HEK293T (cell line): ENCODE data around the gene PPFIBP2.

Source experiments
- CTCF ChIA-PET: fragments of 350-600 bp; formaldehyde crosslinking; extraction: SDS; loops from one replicate; lab custom pipeline; 2021; ENCODE audit warnings: antibody characterized with exemption, inconsistent platforms; lab: Yijun Ruan, JAX
- POLR2A ChIA-PET: fragments of 350-600 bp; formaldehyde crosslinking; extraction: SDS; loops from one replicate; lab custom pipeline; 2020; ENCODE audit warnings: antibody characterized with exemption, inconsistent platforms; lab: Yijun Ruan, JAX
- DNase-seq: peaks from one replicate; pipeline ENCODE4 v3.0.0; 2012; ENCODE audit warnings: mixed read lengths; ENCODE audit errors: extremely low spot score
- ARNT ChIP-seq: fragments of 450-650 bp; IDR thresholded peaks from 2 replicates; pipeline ENCODE4 v1.6.1; 2017; ENCODE audit warnings: mild to moderate bottlenecking
- BHLHE40 ChIP-seq: fragments of 450-650 bp; IDR thresholded peaks from 2 replicates; pipeline ENCODE4 v1.6.1; 2016; ENCODE audit warnings: mild to moderate bottlenecking, moderate library complexity, borderline replicate concordance
- CTBP1 ChIP-seq: fragments of 450-650 bp; IDR thresholded peaks from 2 replicates; pipeline ENCODE4 v1.6.1; 2016; ENCODE audit warnings: borderline replicate concordance
- ELF4 ChIP-seq: fragments of 450-650 bp; IDR thresholded peaks from 2 replicates; pipeline ENCODE4 v1.6.1; 2017; ENCODE audit warnings: antibody characterized with exemption
- FOXA1 ChIP-seq: fragments of 450-650 bp; IDR thresholded peaks from 2 replicates; pipeline ENCODE4 v1.6.1; 2016; ENCODE audit warnings: mild to moderate bottlenecking
- FOXK2 ChIP-seq: fragments of 450-650 bp; IDR thresholded peaks from 2 replicates; pipeline ENCODE4 v1.6.1; 2016; ENCODE audit warnings: mild to moderate bottlenecking
- FOXM1 ChIP-seq: fragments of 450-650 bp; IDR thresholded peaks from 2 replicates; pipeline ENCODE4 v1.6.1; 2017; ENCODE audit warnings: mild to moderate bottlenecking, borderline replicate concordance
- HDGF ChIP-seq: fragments of 450-650 bp; IDR thresholded peaks from 2 replicates; pipeline ENCODE4 v1.6.1; 2017; ENCODE audit warnings: antibody characterized with exemption, borderline replicate concordance
- L3MBTL2 ChIP-seq: fragments of 450-650 bp; conservative IDR thresholded peaks from 2 replicates; pipeline ENCODE4 v1.6.1; 2016; ENCODE audit warnings: mild to moderate bottlenecking
- LEF1 ChIP-seq: fragments of 450-650 bp; IDR thresholded peaks from 2 replicates; pipeline ENCODE4 v1.6.1; 2017; ENCODE audit warnings: mild to moderate bottlenecking, borderline replicate concordance
- NFRKB ChIP-seq: fragments of 450-650 bp; IDR thresholded peaks from 2 replicates; pipeline ENCODE4 v1.6.1; 2016; ENCODE audit warnings: mild to moderate bottlenecking, moderate library complexity
- SP1 ChIP-seq: fragments of 450-650 bp; IDR thresholded peaks from 2 replicates; pipeline ENCODE4 v1.6.1; 2017
- SUZ12 ChIP-seq: fragments of 450-650 bp; IDR thresholded peaks from 2 replicates; pipeline ENCODE4 v1.6.1; 2016; ENCODE audit warnings: mild to moderate bottlenecking
- TARDBP ChIP-seq: fragments of 450-650 bp; IDR thresholded peaks from 2 replicates; pipeline ENCODE4 v1.6.1; 2016
- ZNF384 ChIP-seq: fragments of 450-650 bp; IDR thresholded peaks from 2 replicates; pipeline ENCODE4 v1.6.1; 2016
- TF ChIP-seq, protein P1 (sequence below): fragments of 450-650 bp; IDR thresholded peaks from 2 replicates; pipeline ENCODE4 v1.6.1; 2016

Gene PPFIBP2

DNA sequence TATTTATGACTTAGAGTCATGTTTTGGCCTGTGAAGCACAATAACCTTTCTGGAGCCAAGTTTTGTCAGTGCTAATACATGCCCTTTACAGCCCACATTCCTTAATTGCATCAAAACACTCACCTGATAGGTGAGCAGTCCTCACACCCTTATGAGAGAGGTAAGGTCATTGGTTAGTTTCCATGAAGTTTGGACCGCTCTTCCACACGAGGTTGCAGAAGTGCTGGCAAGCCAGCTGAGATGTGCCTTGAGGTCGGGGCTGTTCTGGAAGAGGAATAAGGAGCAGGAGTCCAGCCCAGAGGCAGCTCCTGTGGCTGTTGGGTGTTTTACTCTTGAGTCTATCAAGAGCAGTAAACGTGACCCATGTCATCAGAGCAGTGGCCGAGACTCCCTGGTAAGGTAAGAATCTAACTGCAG, 83.2 kb downstream of the PPFIBP2 start:
- ChIA-PET CTCF (interaction anchor here (0.7 kb wide), 1 partner anchor 729 kb away, joined by 4 read pairs; no protein-coding TSS in a partner anchor), POLR2A (no interaction called here)
- no peak for DNase-seq
- TF ChIP-seq ARNT, result no peak

DNA sequence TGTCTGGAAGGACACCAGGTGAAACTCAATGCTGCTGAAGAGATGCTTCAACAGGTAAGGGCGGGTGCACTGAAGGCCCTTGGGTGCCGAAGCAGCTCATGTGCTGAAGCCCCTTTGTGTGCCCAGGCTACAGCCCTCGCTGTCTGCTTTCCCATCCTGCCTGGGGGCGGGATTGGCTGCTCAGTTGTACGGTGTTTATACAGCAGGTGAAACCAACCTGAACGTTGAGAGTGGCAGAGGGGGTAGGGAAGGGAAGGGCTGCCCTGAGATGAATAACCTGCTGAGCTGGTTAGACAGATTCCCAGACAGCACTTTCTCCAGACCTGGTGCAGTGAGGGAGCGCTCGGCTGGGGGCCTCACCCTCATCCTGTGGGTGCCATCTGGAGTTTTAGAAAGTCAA, 83.8 kb downstream of the PPFIBP2 start:
- ChIA-PET POLR2A (no interaction called here), CTCF (no interaction called here)
- no peak for DNase-seq
- no peak for TF ChIP-seq ZNF384
- no peak for TF ChIP-seq ARNT
- TF ChIP-seq FOXA1, result no peak
- no peak for TF ChIP-seq L3MBTL2
- TF ChIP-seq SP1, result no peak
- no peak for TF ChIP-seq NFRKB
- TF ChIP-seq SUZ12, result no peak
- TF ChIP-seq TARDBP, result no peak
- TF ChIP-seq ELF4, result no peak
- TF ChIP-seq BHLHE40, result no peak
- TF ChIP-seq FOXM1, result no peak
- TF ChIP-seq FOXK2, result no peak
- TF ChIP-seq HDGF, result no peak
- TF ChIP-seq, protein P1, sequence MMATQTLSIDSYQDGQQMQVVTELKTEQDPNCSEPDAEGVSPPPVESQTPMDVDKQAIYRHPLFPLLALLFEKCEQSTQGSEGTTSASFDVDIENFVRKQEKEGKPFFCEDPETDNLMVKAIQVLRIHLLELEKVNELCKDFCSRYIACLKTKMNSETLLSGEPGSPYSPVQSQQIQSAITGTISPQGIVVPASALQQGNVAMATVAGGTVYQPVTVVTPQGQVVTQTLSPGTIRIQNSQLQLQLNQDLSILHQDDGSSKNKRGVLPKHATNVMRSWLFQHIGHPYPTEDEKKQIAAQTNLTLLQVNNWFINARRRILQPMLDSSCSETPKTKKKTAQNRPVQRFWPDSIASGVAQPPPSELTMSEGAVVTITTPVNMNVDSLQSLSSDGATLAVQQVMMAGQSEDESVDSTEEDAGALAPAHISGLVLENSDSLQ, result no peak
- no peak for TF ChIP-seq CTBP1
- TF ChIP-seq LEF1, result no peak

DNA sequence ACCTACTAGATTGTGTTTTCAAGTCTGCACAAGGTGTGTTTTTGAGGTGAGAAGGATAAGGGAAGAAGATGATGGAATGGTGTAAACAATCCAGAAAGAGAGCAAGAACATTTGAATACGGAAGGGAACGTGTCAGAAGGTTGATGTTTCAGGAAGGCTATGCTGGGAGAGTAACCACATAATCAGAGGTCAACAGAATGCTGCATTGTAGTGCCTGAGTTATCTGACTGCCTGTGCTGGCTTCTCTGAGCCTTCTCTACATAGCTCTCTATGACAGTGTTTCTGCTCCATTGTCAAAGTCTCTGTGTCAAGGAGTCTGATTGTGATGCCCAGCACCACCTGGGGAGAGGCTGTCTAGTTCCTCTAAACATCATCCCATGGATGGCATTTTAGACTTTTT, 85.4 kb downstream of the PPFIBP2 start:
- TF ChIP-seq CTBP1 (no peak), FOXA1 (no peak), HDGF (no peak), SUZ12 (no peak), SP1 (no peak), TARDBP (no peak), FOXK2 (no peak), NFRKB (no peak), FOXM1 (no peak), ELF4 (no peak), BHLHE40 (no peak), L3MBTL2 (no peak), LEF1 (no peak), ARNT (no peak), ZNF384 (no peak)
- TF ChIP-seq, protein P1, result no peak
- ChIA-PET POLR2A (no interaction called here), CTCF (interaction anchor here (0.7 kb wide), 1 partner anchor 28 kb away, joined by 6 read pairs; no protein-coding TSS in a partner anchor)
- DNase-seq, result no peak

DNA sequence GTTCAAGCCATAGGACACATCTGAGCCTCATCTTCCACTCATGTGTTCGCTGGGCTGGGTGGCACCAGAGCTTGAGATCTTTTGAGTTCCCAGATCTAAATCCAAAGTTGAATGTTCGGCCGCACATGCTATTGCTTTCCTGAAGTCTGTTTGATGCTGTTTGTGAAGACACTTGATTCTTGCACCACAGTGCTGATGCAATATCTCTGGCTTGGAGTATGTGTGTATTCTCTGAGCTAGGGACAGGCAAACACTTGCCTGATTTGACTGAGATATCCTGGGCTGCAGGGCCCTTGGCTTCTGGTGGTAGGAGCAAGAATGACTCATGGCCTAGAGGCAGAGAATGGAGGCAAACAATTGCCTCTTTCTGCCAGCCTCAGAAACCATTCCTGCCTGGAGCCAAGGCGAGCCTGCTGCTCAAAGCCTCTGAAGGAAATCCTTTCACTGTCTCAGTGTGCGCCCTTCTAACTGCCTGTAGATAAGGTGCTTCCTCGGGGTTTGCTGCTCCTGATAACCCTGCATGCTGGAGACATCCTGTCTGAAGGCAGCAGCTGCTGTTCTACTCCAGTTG, 86.5 kb downstream of the PPFIBP2 start:
- TF ChIP-seq FOXA1, result no peak
- no peak for TF ChIP-seq ARNT
- no peak for TF ChIP-seq TARDBP
- no peak for TF ChIP-seq ELF4
- no peak for DNase-seq
- ChIA-PET POLR2A (no interaction called here), CTCF (no interaction called here)

DNA sequence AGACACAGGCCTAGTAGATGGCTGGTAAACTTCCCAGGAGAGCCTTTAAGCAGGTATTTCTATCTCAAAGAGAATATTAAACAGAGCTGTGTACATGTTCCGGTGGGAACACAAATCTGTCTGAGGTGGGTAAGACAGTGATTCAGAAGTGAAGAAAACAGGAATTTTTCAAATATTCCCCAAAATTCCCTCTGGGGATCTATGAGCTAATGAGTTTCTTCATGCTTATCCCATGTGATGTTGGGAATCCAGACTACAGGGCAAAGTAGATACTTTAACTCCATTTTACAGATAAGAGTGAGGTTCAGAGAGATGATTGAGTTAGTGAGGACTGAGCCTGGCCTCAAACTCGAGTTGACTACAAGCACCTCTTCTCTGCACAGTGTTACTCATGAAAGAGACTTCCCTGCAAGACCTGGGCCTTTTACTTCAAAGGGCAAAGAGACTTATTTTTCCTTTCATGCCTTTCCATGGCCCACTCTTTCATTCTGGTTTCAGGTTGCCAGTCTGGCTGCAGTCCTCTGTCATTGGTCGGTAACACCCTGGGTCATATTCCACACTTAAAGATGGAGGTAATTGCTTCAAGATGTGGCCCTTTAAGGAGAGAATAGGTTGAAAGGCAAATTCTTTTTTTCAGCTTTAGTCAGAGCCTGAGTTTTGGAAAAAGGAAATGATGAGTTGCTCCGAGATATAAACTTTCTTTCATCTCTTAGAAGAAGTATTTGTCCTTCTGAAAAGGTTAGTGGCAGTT, 89.4 kb downstream of the PPFIBP2 start:
- POLR2A ChIA-PET, result no interaction called here
- no peak for TF ChIP-seq ELF4
- no peak for TF ChIP-seq NFRKB
- DNase-seq, result no peak
- CTCF ChIA-PET, result no interaction called here

DNA sequence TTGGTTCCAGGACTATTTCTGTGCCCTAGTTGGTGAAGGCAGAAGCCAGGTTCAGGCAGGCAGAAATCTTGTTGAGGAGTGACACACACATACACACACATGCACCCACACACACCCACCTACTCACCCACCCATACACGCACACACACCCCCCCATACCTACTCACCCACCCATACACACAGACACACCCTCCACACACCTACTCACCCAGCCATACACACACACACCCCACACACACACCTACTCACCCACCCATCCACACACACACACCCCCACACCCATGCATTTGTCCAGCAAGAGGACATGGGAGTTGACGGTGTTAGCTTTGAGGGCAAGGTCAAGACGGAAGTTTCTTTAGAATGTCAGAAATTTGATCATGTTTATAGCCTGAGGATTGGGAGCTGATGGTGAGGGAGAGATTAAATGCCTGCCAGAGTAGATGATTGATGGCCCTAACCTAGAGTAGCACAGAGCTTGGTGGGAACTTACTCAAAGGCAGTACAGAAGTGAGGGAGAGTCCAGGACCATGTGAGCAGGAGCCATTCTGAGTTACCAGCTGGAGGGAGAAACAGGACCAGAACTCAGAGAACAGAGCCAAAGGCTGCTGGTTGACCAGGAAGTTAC, 90.6 kb downstream of the PPFIBP2 start:
- DNase-seq, result no peak
- ChIA-PET CTCF (no interaction called here), POLR2A (no interaction called here)
- TF ChIP-seq ELF4, result no peak
- TF ChIP-seq, protein P1, result peak; percentile 91

DNA sequence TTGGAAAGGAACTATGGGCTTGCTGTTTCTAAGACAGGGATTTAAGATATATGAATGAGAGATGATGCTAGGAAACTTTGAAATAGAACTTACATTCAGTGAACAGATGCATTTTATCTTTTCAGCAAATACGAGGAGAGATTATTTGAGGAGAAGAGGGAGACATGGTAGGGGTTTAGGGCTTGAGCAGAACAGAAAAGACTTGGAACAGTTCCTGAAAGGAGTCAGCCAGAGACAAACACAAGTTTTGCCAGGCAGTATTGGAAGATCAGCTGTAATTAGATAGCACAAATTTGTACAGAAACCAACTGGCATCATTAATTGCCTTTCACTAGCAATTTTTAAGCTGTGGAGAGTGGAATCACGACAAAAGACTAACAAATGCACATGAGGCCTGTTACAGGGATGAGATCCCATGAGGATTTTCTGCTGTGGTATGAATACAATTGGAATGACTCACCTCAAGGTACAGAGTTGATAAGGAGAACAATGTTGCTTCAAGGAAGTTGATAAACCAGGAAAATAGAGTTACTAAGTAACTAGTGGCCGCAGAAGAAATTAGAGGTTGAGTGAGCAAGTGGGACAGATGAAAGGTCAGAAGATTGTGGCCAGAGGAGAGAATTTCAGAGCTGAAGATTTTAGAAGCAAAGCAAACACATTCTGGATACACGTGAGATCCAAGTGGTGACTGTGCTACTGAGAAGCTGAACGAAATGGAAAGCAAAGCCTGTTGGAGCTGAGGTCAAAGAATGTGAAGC, 91.6 kb downstream of the PPFIBP2 start:
- POLR2A ChIA-PET, result no interaction called here
- no peak for DNase-seq
- CTCF ChIA-PET, result interaction anchor here (1.1 kb wide), 1 partner anchor 33 kb away, joined by 3 read pairs; no protein-coding TSS in a partner anchor
- no peak for TF ChIP-seq BHLHE40
- no peak for TF ChIP-seq ARNT
- no peak for TF ChIP-seq FOXA1
- no peak for TF ChIP-seq SUZ12
- no peak for TF ChIP-seq ZNF384
- no peak for TF ChIP-seq TARDBP
- TF ChIP-seq FOXK2, result no peak
- TF ChIP-seq, protein P1, result no peak
- TF ChIP-seq SP1, result no peak
- no peak for TF ChIP-seq ELF4
- no peak for TF ChIP-seq HDGF
